Islet precursor cell (in vitro differentiated cells): ENCODE measurements around the gene PMIS2.
A peak's percentile ranks its signal among the peaks of the same experiment; 100 is the strongest.
"Not testable (repeated sequence)": the region's sequence is repeated elsewhere in the genome, so short reads cannot be mapped to it uniquely, and the experiment has no call there.

Experiments
- DNase-seq: peaks from one replicate; pipeline ENCODE4 v3.0.0-alpha.2; 2018

PMIS2 gene

DNA sequence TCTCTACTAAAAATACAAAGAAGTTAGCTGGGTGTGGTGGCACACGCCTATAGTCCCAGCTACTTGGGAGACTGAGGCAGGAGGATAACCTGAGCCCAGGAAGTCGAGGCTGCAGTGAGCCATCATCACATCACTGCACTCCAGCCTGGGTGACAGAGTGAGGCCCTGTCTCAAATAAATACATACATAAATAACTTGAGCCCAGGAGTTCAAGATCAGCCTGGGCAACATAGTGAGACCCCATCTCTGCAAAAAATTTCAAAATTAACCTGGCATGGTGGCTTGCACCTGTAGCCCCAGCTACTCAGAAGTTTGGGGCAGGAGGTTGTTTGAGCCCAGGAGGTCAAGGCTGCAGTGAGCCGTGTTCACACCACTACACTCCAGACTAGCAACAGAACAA lies 9.1 kb downstream of the PMIS2 start:
- DNase-seq, result not testable (repeated sequence)

DNA sequence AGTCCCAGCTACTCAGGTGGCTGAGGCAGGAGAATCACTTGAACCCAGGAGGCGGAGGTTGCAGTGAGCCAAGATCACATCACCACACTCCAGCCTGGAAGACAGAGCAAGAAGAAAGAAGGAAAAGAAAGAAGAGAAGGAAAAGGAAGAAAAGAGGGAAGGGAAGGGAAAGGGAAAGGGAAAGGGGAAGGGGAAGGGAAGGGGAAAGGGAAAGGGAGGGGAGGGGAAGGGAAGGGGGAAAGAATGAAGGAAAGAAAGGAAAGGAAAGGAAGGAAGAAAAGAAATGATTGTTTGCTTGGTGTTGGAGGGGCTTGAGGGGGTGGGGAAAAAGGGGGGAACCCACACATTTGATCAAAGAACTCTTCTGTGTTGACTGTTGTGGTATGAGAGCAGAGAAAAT lies 10.0 kb downstream of the PMIS2 start:
- DNase-seq, result no peak

DNA sequence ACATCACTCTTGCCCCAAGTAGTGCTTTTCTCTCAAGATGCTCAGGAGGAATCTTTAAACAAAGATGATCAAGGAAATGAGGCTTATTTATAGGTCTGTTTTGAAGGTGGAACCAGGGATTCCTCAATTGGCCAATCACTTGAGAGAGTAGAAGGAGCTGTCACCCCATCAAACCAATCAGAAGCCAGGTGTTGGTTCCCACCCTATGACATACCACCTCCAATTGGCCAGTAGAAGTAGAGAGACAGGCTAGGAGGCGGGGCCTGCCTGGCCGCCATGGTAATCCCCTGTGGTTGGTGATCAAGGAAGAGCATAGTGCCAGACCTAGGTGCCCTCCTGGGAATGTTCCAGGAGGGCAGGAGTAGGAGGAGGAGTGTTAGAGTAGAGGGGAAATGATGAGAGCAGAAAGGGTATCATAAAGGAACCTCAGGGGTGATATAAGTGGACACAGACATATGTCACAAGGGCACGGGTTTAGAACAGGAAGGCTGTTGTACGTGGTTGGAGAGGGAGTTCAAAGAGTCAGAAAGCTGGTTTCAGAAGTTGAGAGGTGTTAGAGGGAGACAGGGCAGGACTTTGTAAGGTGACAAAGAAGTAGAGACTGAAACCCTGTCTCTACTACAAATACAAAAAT lies 10.5 kb downstream of the PMIS2 start:
- no peak for DNase-seq

DNA sequence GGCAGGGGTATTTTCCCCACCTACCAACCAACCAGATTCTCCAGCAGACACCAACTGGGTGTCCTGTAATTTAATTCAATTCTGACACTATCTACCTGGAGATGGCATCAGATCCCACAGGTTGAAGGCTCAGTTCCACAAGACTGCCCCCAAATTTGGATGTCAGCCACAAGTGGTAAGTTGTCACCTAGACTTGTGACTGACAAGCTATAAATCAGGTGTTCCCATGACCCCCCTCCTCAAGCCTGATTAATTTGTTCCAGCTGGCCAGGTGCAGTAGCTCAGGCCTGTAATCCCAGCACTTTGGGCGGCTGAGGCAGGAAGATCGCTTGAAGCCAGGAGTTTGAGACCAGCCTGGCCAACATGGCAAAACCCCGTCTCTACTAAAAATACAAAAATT lies 16.0 kb downstream of the PMIS2 start:
- no peak for DNase-seq

DNA sequence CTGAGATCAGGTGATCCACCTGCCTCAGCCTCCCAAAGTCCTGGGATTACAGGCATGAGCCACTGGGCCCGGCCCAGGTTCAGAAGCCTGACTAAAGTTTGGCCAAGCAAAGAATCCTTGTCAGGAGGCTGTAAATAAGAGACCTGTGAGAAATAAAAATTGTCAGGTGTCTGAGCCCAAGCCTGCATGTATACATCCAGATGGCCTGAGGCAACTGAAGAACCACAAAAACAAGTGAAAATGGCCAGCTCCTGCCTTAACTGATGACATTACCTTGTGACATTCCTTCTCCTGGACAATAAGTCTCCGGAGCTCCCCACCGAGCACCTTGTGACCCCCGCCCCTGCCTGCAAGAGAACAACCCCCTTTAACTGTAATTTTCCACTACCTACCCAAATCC lies 18.5 kb downstream of the PMIS2 start:
- DNase-seq, result not testable (repeated sequence)

DNA sequence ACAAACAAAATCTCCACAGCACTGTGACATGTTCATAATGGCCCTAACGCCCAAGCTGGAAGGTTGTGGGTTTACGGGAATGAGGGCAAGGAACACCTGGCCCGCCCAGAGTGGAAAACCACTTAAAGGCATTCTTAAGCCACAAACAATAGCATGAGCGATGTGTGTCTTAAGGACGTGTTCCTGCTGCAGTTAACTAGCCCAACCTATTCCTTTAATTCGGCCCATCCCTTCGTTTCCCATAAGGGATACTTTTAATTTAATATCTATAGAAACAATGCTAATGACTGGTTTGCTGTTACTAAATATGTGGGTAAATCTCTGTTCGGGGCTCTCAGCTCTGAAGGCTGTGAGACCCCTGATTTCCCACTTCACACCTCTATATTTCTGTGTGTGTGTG lies 21.2 kb downstream of the PMIS2 start:
- not testable (repeated sequence) for DNase-seq

DNA sequence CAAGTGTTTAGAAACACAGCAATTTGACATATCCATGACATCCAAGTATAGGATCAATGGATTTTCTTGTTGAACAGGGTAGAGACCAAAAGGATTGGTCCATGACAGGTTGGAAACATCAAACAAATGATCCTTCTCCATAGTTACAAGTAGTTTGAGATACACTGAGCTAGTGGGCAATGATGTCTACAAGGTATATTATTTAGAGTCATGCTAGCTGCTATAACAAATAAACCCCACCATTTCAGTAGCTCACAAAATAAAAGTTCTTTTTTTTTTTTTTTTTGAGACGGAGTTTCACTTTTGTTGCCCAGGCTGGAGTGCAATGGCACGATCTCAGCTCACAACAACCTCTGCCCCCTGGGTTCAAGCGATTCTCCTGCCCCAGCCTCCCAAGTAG lies 21.7 kb downstream of the PMIS2 start:
- DNase-seq, result no peak

DNA sequence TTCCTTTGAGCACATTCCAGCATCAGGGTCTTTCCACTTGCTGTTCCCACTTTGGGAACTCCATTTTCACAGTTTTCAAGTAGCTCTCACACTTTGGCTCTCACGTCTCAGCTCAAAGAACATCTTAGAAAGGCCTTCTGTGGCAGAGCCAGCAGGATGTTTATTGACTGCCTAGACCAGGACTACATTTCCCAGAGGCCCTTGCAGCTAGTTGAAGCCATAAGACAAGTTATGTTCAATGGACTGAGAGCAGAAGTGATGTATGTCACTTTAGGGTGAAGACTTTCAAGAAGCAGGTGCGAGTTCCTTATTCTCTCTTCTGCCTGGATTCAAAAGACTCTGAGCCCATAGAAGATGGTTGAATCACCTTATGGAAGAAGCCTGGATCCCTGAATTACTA lies 22.3 kb downstream of the PMIS2 start:
- DNase-seq, result no peak

DNA sequence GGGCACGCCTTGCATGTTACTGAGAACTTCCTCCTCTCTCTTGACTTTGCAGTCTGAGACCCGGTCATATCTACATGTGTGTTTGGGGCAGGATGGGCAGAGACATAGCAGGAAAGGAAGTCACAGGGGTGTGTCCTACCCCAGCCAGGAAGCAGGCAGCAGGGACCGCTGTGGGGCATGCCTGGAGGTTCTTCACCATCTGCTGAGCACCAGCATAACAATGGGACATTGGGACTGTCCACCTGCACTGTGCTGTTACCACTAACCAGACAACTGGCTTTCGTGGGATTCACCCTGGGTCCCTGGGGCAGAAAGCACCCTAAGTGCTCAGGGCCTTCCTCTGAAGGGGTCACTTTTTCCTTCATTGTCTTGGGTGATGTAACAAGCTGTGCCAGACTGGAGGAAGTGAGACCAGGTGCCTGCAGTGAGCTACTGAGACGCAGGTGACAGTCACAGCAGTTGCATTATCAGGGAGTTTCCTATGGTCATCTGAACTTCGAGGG lies 23.9 kb downstream of the PMIS2 start:
- DNase-seq, result no peak

DNA sequence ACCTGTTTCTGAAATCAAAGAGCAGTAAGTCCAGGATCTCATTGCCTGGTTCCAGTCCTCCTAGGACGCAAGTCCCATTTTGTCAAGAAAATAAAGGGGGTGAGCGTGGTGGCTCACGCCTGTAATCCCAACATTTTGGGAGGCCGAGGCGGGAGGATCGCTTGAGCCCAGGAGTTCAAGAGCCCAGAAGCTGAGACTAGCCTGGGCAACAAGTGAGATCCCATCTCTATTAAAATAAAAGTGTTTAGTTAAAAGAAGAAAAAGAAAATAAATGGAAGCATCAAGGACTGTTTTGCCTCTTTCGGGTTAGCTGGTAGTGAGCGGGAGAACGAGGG lies 26.2 kb downstream of the PMIS2 start:
- DNase-seq, result no peak

DNA sequence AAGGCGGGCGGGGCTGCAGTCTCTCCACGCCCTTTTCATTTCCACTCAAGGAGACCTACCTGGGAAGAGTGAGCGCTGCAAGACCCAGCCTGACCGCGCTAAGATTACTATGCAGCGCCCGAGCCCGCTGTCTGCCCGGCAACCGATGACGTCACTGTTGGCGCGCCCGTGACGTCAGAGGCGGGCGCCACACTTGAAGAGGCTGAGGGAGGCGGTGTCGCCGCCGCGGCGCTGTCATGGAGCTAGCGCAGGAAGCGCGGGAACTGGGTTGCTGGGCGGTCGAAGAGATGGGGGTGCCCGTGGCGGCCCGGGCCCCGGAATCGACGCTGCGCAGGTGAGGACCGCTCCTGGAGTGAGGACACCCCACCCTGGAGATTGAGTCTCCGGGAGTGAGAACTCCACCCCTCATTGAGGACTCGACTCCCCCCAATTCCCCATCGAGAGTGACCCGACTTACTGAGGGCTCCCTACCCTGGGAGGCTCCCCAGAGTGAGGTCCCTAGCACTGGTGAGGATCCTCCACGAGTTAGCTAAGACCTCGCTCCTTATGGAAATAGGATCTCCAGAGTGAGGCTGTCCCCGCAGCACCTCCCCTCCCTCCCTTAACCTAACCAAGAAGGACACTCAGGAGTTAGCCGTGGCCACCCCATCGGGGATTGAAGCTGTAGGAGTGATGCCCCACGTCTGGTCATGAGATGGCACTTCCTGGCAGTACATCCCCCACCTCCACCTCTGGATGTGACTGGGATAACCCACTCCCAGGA lies 26.8 kb downstream of the PMIS2 start, which contains the start of gene HAUS5:
Gene HAUS5, plus strand, starts transcription at position 177 of the 763 bp plus-strand sequence. Its CDS starts 60 bp downstream, at position 237.
- DNase-seq, result peak; percentile 97

DNA sequence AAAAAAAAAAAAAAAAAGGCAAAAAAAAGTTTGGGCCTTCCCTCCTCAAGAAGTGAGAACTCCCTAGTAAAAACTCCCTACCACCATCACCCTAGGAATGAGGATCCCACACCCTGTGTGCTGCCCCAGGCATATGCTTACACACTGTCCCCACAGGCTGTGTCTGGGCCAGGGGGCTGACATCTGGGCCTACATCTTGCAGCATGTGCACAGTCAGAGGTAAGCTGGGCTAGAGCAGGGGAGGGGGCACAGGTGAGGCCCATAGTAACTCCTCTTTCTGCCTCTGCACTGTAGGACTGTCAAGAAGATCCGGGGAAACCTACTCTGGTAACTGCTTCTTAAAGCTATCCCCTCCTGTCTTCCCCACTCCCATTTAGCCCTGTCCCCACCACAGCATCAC lies 27.6 kb downstream of the PMIS2 start:
- DNase-seq, result no peak

DNA sequence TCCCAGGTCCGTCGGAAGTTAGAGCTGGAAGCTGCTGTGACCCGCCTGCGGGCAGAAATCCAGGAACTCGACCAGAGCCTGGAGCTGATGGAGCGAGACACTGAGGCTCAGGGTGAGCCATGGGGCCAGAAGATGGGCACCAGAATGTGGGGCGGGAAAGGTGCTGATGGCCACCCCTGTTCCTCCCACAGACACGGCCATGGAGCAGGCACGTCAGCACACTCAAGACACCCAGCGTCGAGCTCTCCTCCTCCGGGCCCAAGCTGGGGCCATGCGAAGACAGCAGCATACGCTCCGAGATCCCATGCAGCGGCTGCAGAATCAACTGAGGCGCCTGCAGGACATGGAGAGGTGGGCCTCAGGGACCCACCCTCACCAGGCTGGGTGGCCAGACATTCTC lies 29.1 kb downstream of the PMIS2 start:
- DNase-seq, result no peak

DNA sequence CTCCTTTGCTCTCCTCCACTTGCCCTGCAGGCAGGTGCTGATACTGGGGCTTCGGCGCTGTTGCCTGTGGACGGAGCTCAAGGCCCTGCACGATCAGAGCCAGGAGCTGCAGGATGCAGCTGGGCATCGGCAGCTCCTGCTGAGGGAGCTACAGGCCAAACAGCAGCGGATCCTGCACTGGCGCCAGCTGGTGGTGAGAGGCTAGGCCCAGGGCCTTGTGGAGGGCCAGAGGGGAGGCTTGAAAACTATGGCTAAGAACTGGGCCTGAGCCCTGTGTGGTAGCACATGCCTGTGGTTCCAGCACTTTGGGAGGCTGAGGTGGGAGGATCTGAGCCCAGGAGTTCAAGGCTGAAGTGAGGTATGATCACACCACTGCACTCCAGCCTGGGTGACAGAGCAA lies 32.9 kb downstream of the PMIS2 start:
- no peak for DNase-seq

DNA sequence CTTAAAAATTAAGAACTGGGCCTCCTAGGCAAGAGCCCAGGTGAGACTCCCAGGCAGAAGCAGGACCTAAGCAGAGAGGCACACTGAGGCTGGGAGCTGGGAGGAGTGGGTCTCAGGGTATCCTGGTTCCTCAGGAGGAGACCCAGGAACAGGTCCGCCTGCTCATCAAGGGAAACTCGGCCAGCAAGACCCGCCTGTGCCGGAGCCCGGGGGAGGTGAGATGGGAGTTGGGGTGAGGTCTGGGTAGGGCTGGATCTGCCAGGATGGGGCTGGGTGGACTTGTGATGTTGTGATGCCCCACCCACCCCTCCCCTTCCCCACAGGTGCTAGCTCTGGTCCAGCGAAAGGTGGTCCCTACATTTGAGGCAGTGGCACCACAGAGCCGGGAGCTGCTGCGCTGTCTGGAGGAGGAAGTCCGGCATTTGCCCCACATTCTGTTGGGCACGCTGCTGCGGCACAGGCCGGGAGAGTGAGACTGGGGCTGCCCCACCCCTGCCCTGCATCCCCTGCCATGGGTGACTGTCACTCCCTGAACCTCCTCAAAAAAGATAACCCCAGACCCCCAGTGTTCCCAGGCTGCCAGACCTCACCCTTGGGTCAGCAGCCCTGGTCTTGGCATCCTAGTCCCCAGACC lies 33.4 kb downstream of the PMIS2 start:
- DNase-seq, result no peak

DNA sequence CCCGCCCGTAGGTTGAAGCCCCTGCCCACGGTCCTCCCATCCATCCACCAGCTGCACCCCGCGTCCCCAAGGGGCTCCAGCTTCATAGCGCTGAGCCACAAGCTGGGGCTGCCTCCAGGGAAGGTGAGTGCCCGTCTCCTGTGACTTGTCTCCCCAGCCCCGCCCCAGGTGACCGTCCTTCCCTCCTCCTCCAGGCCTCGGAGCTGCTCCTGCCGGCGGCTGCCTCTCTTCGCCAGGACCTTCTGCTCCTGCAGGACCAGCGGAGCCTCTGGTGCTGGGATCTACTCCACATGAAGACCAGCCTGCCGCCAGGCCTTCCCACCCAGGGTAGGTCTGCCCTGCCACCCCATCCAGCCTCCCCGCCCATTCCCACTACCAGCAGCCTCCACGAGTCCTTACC lies 34.0 kb downstream of the PMIS2 start:
- no peak for DNase-seq

DNA sequence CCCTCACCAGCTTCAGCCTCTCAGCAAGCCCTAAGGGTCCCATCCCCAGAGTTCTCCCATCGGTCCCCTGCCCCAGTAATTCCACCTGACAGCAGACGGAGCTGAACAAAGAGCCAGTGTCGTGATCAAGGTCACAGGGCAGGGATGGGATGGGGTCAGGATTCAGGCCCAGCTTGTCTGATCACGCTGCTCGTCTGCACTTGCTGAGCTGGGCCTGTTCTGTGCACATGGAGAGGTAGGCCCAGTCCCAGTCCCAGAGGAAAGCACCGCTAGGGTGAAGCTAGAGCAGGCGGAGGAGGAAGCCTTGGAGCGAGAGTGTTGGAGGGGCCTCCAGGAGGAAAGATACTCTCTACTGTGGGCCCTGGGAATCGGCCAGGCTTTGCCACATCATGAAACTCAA lies 35.7 kb downstream of the PMIS2 start:
- no peak for DNase-seq

DNA sequence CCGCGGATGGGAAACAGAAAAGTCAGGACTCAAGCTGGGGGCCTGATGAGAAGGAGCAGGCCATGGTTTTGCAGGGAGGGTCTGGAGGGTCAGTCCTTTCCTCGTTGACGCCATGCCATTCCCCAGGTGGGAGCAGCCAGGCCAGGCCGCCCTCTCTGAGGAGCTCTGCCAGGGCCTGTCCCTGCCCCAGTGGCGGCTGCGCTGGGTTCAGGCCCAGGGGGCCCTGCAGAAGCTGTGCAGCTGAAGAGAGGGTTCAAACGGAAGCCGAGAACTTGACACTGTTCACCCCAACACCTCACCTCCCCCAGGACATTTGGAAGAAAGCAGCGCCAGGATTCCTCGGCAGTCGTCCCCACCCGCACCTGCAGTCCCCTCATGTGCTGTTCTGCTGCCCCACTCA lies 36.8 kb downstream of the PMIS2 start:
- DNase-seq, result no peak

DNA sequence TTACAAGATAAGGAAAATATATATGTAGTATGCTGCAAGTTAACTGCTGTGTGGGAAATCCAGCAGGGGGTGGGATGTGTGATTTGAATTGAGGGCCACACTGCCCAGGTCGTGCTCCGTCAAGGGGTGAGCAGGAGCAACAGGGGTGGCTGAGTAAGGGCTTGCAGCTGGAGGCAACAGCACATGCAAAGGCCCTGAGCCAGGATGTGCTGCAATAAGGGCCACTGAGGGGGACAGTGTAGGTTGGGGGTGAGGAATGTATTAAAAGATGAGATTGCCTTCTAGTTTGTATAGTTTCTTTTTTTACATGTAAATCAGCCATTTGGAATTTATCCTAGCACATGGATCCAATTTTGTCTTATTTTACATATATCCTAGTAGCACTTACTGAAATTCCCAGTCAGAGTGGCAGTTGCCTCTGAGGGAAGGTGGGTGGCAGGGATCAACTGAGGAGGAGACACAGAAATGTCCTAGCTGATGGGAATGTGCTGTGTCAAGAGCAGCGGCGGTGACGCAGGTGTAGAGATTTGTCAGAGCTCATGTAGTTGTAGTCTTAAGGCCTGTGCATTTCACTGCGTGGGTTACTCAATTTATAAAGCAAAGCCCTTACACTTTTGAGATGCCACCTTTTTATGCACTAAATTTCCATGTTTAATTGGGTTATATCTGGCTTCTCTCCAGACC lies 37.5 kb downstream of the PMIS2 start:
- DNase-seq, result no peak

DNA sequence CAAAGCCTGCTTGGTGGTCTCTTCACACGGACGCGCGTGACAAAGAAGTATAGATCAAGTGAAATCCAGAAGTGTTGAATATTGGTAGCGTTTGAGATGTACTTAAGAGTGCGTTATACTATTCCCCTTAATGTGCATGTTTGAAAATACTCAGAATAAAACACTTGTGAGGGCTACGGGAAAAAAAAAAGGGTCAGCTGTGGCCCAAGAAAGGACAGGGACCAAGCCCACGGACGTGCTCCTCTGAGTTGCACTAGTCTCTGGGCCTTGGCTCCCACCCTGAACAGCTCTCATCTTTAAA lies 42.2 kb downstream of the PMIS2 start:
- no peak for DNase-seq

DNA sequence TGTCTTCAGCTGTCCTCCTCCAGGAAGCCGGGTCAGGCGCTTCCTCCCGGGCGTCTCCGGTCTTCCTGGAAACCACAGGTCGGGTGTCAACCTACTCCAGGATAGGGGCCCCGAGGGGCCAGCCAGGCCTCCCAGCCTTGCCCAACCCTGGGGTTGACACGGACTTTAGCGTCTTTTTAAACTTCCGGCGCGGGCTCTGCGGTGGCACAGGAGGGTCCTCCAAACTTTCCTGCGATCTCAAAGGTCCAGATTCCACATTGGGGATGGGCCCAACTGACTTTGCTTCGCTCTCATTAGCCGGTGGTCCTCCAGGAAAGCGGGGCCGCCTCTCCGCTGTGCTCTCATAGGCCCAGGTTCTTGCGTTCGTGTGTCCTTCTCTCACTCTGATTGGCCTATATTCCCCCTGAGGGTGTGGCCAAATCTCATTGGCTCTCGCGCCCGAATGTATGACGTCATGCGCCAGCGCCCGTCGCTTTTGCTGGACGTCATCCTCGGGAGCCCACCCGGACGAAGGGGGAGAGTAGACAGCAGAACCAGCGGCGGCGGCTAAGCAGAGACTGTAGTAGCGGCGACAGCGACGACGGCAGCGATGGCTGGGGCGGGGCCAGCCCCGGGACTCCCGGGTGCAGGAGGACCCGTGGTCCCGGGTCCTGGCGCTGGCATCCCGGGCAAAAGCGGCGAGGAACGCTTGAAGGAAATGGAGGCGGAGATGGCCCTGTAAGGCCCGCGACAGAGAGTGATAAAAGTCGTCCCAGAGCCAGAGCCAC lies 42.8 kb downstream of the PMIS2 start, which contains the start of gene RBM42:
Gene RBM42, plus strand, starts transcription at position 472 of the 767 bp plus-strand sequence. Its CDS starts 118 bp downstream, at position 590.
- DNase-seq, result peak; percentile 99

DNA sequence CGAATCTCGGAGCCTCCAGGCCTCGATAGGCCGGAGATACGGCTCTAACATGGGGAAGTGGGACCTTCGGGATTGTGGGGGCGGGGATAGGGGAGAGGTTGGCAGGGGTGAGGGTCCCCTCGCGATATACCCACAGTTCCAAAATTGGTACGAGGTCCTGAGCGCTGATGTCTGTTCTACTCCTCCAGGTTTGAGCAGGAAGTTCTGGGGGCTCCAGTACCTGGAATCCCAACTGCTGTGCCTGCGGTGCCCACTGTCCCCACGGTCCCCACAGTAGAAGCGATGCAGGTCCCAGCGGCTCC lies 43.3 kb downstream of the PMIS2 start:
- no peak for DNase-seq
